Thyroid gland (tissue), 4 donors: Measurements from ENCODE around the gene ACBD3.

Experiments used
- CTCF ChIP-seq, 6 experiments: fragments of 200-600 bp in 3 of 6; fragments of 450-650 bp in 3 of 6; sonication (generic) in 3 of 6; IDR thresholded peaks; one replicate each; pipeline ENCODE4 v1.5.1; 2016 to 2019; ENCODE audit warnings: antibody characterized with exemption in 6 of 6, mild to moderate bottlenecking in 2 of 6, inconsistent platforms in 1 of 6, moderate library complexity in 1 of 6
- POLR2A ChIP-seq, 2 donors: fragments of 450-650 bp; IDR thresholded peaks; one replicate each; pipeline ENCODE4 v1.6.1; 2017; ENCODE audit warnings: antibody characterized with exemption in 2 of 2, mild to moderate bottlenecking in 2 of 2, moderate library complexity in 1 of 2

- no peak for TF ChIP-seq CTCF (IDR thresholded peaks at IDR 0.05)
- no peak for TF ChIP-seq POLR2A (IDR thresholded peaks at IDR 0.05)
Measured at GRCh38 chr1:226166341-226166740, 20.2 kb downstream of the ACBD3 start.
